IPS-15b (cell line): ENCODE results near the gene AGFG2.
"Not testable (repeated sequence)": the region's sequence is repeated elsewhere in the genome, so short reads cannot be mapped to it uniquely, and the experiment has no call there.

Experiments
- H3K27me3 ChIP-seq: one replicate; pipeline ENCODE4 v1.6.1; 2013; ENCODE audit warnings: low read length; ENCODE audit not compliant: control insufficient read depth, insufficient read depth
- H3K36me3 ChIP-seq: one replicate; pipeline ENCODE4 v1.6.1; 2013; ENCODE audit warnings: low read length; ENCODE audit not compliant: control insufficient read depth, insufficient read depth
- H3K4me1 ChIP-seq: one replicate; pipeline ENCODE4 v1.6.1; 2013; ENCODE audit warnings: mild to moderate bottlenecking, low read length; ENCODE audit not compliant: control insufficient read depth, insufficient read depth
- H3K4me3 ChIP-seq: one replicate; pipeline ENCODE4 v1.5.1; 2013; ENCODE audit warnings: low read depth, low read length
- H3K9ac ChIP-seq: one replicate; pipeline ENCODE4 v1.6.1; 2013; ENCODE audit warnings: low read depth, mild to moderate bottlenecking, low read length
- H3K9me3 ChIP-seq: one replicate; pipeline ENCODE4 v1.6.1; 2013; ENCODE audit warnings: mild to moderate bottlenecking, low read length; ENCODE audit not compliant: control insufficient read depth, insufficient read depth

The AGFG2 gene

GRCh38 chr7:100561491-100562194 lies 22.6 kb downstream of the AGFG2 start:
- Histone ChIP-seq H3K27me3 (no peaks in the 10 kb centered on the region), H3K9me3 (no peaks in the 10 kb centered on the region), H3K4me3 (no peak overlapping the region), H3K36me3 (peaks cover 16% of the 10 kb centered on the region), H3K9ac (no peak overlapping the region), H3K4me1 (peaks cover 3% of the 10 kb centered on the region)

- H3K9ac ChIP-seq = no peak overlapping the region
These were observed 23.4 kb downstream of the AGFG2 start for GRCh38 chr7:100562195-100563099.

GRCh38 chr7:100563100-100563564 lies 24.1 kb downstream of the AGFG2 start:
- H3K36me3 ChIP-seq = peaks cover 16% of the 10 kb centered on the region
- H3K4me1 ChIP-seq = peaks cover 3% of the 10 kb centered on the region
- H3K9ac ChIP-seq = no peak overlapping the region
- no peaks in the 10 kb centered on the region for H3K9me3 ChIP-seq
- H3K4me3 ChIP-seq = no peak overlapping the region
- no peaks in the 10 kb centered on the region for H3K27me3 ChIP-seq

More at GRCh38 chr7:100562195-100563099, 23.4 kb downstream of the AGFG2 start:
- peaks cover 3% of the 10 kb centered on the region for H3K4me1 ChIP-seq
- no peaks in the 10 kb centered on the region for H3K9me3 ChIP-seq
- no peak overlapping the region for H3K4me3 ChIP-seq
- peaks cover 16% of the 10 kb centered on the region for H3K36me3 ChIP-seq
- no peaks in the 10 kb centered on the region for H3K27me3 ChIP-seq

GRCh38 chr7:100563809-100564400 lies 24.9 kb downstream of the AGFG2 start:
- Histone ChIP-seq H3K36me3 (peaks cover 16% of the 10 kb centered on the region), H3K4me3 (no peak overlapping the region), H3K4me1 (peaks cover 5% of the 10 kb centered on the region), H3K27me3 (no peaks in the 10 kb centered on the region), H3K9ac (no peak overlapping the region), H3K9me3 (no peaks in the 10 kb centered on the region)

GRCh38 chr7:100564405-100564804 lies 25.4 kb downstream of the AGFG2 start:
- not testable (repeated sequence) for H3K4me3 ChIP-seq, H3K9me3 ChIP-seq, H3K27me3 ChIP-seq, H3K9ac ChIP-seq, H3K4me1 ChIP-seq
- H3K36me3 ChIP-seq = peaks cover 16% of the 10 kb centered on the region

- peaks cover 8% of the 10 kb centered on the region for H3K4me1 ChIP-seq
- H3K9ac ChIP-seq = no peak overlapping the region
- H3K27me3 ChIP-seq = no peaks in the 10 kb centered on the region
- no peaks in the 10 kb centered on the region for H3K9me3 ChIP-seq
- H3K4me3 ChIP-seq = no peak overlapping the region
- peaks cover 16% of the 10 kb centered on the region for H3K36me3 ChIP-seq
These were observed 26.1 kb downstream of the AGFG2 start for GRCh38 chr7:100565133-100565571.

- no peak overlapping the region for H3K9ac ChIP-seq
- H3K36me3 ChIP-seq = peaks cover 16% of the 10 kb centered on the region
- H3K9me3 ChIP-seq = no peaks in the 10 kb centered on the region
- no peaks in the 10 kb centered on the region for H3K27me3 ChIP-seq
- H3K4me3 ChIP-seq = no peak overlapping the region
- H3K4me1 ChIP-seq = peaks cover 12% of the 10 kb centered on the region
These were observed 27.1 kb downstream of the AGFG2 start for GRCh38 chr7:100566018-100566531.

- H3K36me3 ChIP-seq = peaks cover 16% of the 10 kb centered on the region
- no peak overlapping the region for H3K9ac ChIP-seq
- H3K27me3 ChIP-seq = no peaks in the 10 kb centered on the region
- no peaks in the 10 kb centered on the region for H3K9me3 ChIP-seq
- H3K4me1 ChIP-seq = peaks cover 21% of the 10 kb centered on the region
- H3K4me3 ChIP-seq = no peak overlapping the region
These were observed 28.2 kb downstream of the AGFG2 start for GRCh38 chr7:100567031-100567730.

GRCh38 chr7:100567751-100568175 lies 28.8 kb downstream of the AGFG2 start:
- no peaks in the 10 kb centered on the region for H3K9me3 ChIP-seq
- H3K36me3 ChIP-seq = peaks cover 12% of the 10 kb centered on the region
- no peaks in the 10 kb centered on the region for H3K27me3 ChIP-seq
- no peak overlapping the region for H3K4me3 ChIP-seq
- H3K4me1 ChIP-seq = peaks cover 22% of the 10 kb centered on the region
- no peak overlapping the region for H3K9ac ChIP-seq

- Histone ChIP-seq H3K9me3 (no peaks in the 10 kb centered on the region), H3K27me3 (no peaks in the 10 kb centered on the region), H3K36me3 (peaks cover 10% of the 10 kb centered on the region), H3K4me1 (peaks cover 22% of the 10 kb centered on the region), H3K9ac (no peak overlapping the region), H3K4me3 (no peak overlapping the region)
These were observed 29.3 kb downstream of the AGFG2 start for GRCh38 chr7:100568176-100568895.
